HepG2 (cell line): ENCODE data around the gene SLC17A5. TPM values are rescaled to one million over a fixed set of nuclear protein-coding genes. Genes with fewer than 3 reads are reported as not detected.

Experiments used
- BATF2 ChIP-seq: sonication (generic); formaldehyde crosslinking; IDR thresholded peaks from 2 replicates; pipeline ENCODE4 v1.8.0; 2022; ENCODE audit warnings: mild to moderate bottlenecking, missing genetic modification reagents, moderate library complexity
- DR1 ChIP-seq: sonication (generic); formaldehyde crosslinking; IDR thresholded peaks from 2 replicates; pipeline ENCODE4 v1.8.0; 2021; ENCODE audit warnings: mild to moderate bottlenecking, missing genetic modification reagents, inconsistent platforms
- EHMT2 ChIP-seq: fragments of 200-600 bp; sonication (generic); IDR thresholded peaks from 2 replicates; pipeline ENCODE4 v1.7.0; 2017; ENCODE audit warnings: antibody characterized with exemption, low read depth, low read length, borderline replicate concordance
- ETV5 ChIP-seq: IDR thresholded peaks from 2 replicates; pipeline ENCODE4 v1.6.1; 2018; ENCODE audit warnings: missing biosample characterization, missing genetic modification reagents, inconsistent platforms, borderline replicate concordance
- KAT7 ChIP-seq: IDR thresholded peaks from 2 replicates; pipeline ENCODE4 v1.6.1; 2018; ENCODE audit warnings: borderline replicate concordance, missing compliant biosample characterization
- MTA3 ChIP-seq: sonication (generic); formaldehyde crosslinking; IDR thresholded peaks from 2 replicates; pipeline ENCODE4 v1.4.0; 2020; ENCODE audit warnings: missing genetic modification reagents
- MYNN ChIP-seq: sonication (generic); formaldehyde crosslinking; IDR thresholded peaks from 2 replicates; pipeline ENCODE4 v1.4.0; 2020; ENCODE audit warnings: mild to moderate bottlenecking, low read depth, missing genetic modification reagents
- NFE2 ChIP-seq: sonication (generic); formaldehyde crosslinking; IDR thresholded peaks from 2 replicates; pipeline ENCODE4 v1.4.0; 2020; ENCODE audit warnings: missing genetic modification reagents
- PHF20 ChIP-seq: sonication (generic); formaldehyde crosslinking; IDR thresholded peaks from 2 replicates; pipeline ENCODE4 v1.5.0; 2020; ENCODE audit warnings: mild to moderate bottlenecking, missing genetic modification reagents
- RFXAP ChIP-seq: sonication (generic); formaldehyde crosslinking; IDR thresholded peaks from 2 replicates; pipeline ENCODE4 v1.4.0; 2020; ENCODE audit warnings: missing genetic modification reagents, borderline replicate concordance
- SCMH1 ChIP-seq: sonication (generic); formaldehyde crosslinking; IDR thresholded peaks from 2 replicates; pipeline ENCODE4 v1.9.0; 2021; ENCODE audit warnings: missing genetic modification reagents, mild to moderate bottlenecking, borderline replicate concordance
- SMYD3 ChIP-seq: sonication (generic); formaldehyde crosslinking; IDR thresholded peaks from 2 replicates; pipeline ENCODE4 v1.8.1; 2023; ENCODE audit warnings: mild to moderate bottlenecking, missing genetic modification reagents
- TCF7L2 ChIP-seq: IDR thresholded peaks from 2 replicates; pipeline ENCODE4 v1.6.1; 2011; ENCODE audit warnings: mild to moderate bottlenecking, low read depth, low read length, moderate library complexity
- TGIF2 ChIP-seq: IDR thresholded peaks from 2 replicates; pipeline ENCODE4 v1.6.1; 2016; ENCODE audit warnings: control low read depth, missing compliant biosample characterization
- ZMYM3 ChIP-seq: sonication (generic); formaldehyde crosslinking; IDR thresholded peaks from 2 replicates; pipeline ENCODE4 v1.5.1; 2020; ENCODE audit warnings: mild to moderate bottlenecking, missing genetic modification reagents
- ZMYM4 ChIP-seq: sonication (generic); formaldehyde crosslinking; IDR thresholded peaks from 2 replicates; pipeline ENCODE4 v1.8.1; 2023; ENCODE audit warnings: mild to moderate bottlenecking, missing genetic modification reagents
- ZNF253 ChIP-seq: sonication (generic); formaldehyde crosslinking; IDR thresholded peaks from 2 replicates; pipeline ENCODE4 v1.8.0; 2022; ENCODE audit warnings: mild to moderate bottlenecking, missing genetic modification reagents, borderline replicate concordance
- ZNF709 ChIP-seq: sonication (generic); formaldehyde crosslinking; IDR thresholded peaks from 2 replicates; pipeline ENCODE4 v1.5.0; 2020; ENCODE audit warnings: mild to moderate bottlenecking, missing genetic modification reagents
- ZNF766 ChIP-seq: sonication (generic); formaldehyde crosslinking; IDR thresholded peaks from 2 replicates; pipeline ENCODE4 v1.5.0; 2020; ENCODE audit warnings: missing genetic modification reagents, borderline replicate concordance
- polyA plus RNA-seq, 8 experiments: library from polyadenylated mRNA; depleted of rRNA in 3 of 8; stranded (reverse) in 7 of 8; unstranded in 1 of 8; fragments of >200 nt; fragmentation: Illumina TruSeq in 4 of 8; extraction: Trizol in 4 of 8; gene quantifications; 2 replicates each; pipeline versions ENCODE4 v1.2.1 to v1.2.3, GENCODE V29; 2011 to 2016; ENCODE audit warnings: low read depth in 4 of 8, missing spikeins in 1 of 8, mixed read lengths in 1 of 8; ENCODE audit not compliant: insufficient read depth in 1 of 8
- total RNA-seq, 5 experiments: library from RNA; depleted of rRNA; stranded (reverse); fragments of >200 nt; fragmentation: Illumina TruSeq; extraction: Trizol; gene quantifications; 2 replicates each; pipeline ENCODE4 v1.2.3, GENCODE V29; 2016; ENCODE audit warnings: low read depth in 1 of 5
- TF ChIP-seq, protein P1 (sequence below): IDR thresholded peaks from 2 replicates; pipeline ENCODE4 v1.6.1; 2016
- TF ChIP-seq, protein P2 (sequence below): sonication (generic); formaldehyde crosslinking; IDR thresholded peaks from 2 replicates; pipeline ENCODE4 v1.8.1; 2023; ENCODE audit warnings: missing genetic modification reagents, inconsistent platforms, borderline replicate concordance
- TF ChIP-seq, protein P3 (sequence below): sonication (generic); formaldehyde crosslinking; IDR thresholded peaks from 2 replicates; pipeline ENCODE4 v1.4.0; 2020; ENCODE audit warnings: missing genetic modification reagents, borderline replicate concordance
- TF ChIP-seq, protein P4 (sequence below), 2 experiments: sonication (generic) in 1 of 2; formaldehyde crosslinking in 1 of 2; IDR thresholded peaks; 2 replicates each; pipeline versions ENCODE4 v1.4.0 to v1.6.1; 2018 to 2020; ENCODE audit warnings: missing genetic modification reagents in 2 of 2, borderline replicate concordance in 1 of 2, low read depth in 1 of 2, mild to moderate bottlenecking in 1 of 2, missing biosample characterization in 1 of 2

SLC17A5 gene
- total and polyA plus RNA-seq, 2 of the 13 experiments (the other 11 are each of a cell fraction or from before 2014, with no cell fraction given), result 18.3 to 20.5 TPM

DNA sequence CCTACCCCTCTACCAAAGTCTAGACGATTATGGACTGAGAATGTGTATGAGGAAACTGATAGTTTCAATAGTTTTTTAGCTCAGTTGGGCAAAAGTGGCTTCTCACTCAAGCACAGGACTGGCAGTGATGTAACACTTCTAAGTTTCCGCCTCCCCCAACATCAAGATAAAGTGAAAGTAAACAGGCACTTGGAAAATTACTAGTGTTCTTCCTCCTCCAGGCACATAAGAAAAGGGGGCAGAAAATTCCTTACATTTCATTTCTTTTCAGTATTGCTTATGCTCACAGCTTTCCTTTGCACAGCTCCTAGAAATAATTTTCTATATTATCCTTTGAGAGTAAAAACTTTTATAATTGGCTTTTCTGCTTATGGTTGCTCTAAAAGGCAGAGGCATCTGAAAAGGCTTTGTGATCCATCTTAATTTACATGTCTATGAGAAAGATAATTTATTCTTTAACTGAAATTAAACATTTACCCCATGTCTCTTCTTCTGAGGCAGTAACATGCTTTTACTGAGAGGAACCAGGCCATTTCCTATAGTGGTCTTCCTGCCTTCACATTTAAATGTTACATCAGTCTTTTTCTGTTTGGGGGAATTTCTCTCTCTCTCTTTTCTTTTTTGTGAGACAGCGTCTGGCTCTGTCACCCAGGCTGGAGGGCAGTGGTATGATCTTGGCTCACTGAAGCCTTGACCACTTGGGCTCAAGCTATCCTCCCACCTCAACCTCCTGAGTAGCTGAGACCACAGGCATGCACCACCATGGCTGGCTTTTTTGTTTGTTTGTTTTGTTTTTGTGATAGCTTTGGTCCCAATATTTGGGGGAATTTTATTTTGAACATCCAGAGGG lies 68.0 kb downstream of the SLC17A5 start (continued):
- TF ChIP-seq EHMT2 (no peak), MYNN (CRISPR knock-in tag) (no peak), ZNF766 (CRISPR knock-in tag) (no peak), ZNF253 (CRISPR knock-in tag) (no peak), SMYD3 (CRISPR knock-in tag) (no peak), PHF20 (CRISPR knock-in tag) (no peak), TCF7L2 (peak; percentile 55; the same call in 1 of the 2 replicates), ZNF709 (CRISPR knock-in tag) (no peak), TGIF2 (no peak), KAT7 (CRISPR knock-in tag) (no peak), BATF2 (CRISPR knock-in tag) (no peak), SCMH1 (no peak), MTA3 (CRISPR knock-in tag) (no peak), ETV5 (CRISPR knock-in tag) (peak; percentile 45; the same call in 1 of the 2 replicates), DR1 (CRISPR knock-in tag) (no peak), RFXAP (peak; percentile 33; the same call in 1 of the 2 replicates), NFE2 (CRISPR knock-in tag) (no peak), ZMYM3 (no peak), ZMYM4 (CRISPR knock-in tag) (0 out of 2 replicates have a peak, but pooled peaks have one; percentile 34)
- TF ChIP-seq, protein P1, sequence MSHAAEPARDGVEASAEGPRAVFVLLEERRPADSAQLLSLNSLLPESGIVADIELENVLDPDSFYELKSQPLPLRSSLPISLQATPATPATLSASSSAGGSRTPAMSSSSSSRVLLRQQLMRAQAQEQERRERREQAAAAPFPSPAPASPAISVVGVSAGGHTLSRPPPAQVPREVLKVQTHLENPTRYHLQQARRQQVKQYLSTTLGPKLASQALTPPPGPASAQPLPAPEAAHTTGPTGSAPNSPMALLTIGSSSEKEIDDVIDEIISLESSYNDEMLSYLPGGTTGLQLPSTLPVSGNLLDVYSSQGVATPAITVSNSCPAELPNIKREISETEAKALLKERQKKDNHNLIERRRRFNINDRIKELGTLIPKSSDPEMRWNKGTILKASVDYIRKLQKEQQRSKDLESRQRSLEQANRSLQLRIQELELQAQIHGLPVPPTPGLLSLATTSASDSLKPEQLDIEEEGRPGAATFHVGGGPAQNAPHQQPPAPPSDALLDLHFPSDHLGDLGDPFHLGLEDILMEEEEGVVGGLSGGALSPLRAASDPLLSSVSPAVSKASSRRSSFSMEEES (CRISPR knock-in tag), result peak; percentile 39; the same call in 1 of the 2 replicates
- TF ChIP-seq, protein P2, sequence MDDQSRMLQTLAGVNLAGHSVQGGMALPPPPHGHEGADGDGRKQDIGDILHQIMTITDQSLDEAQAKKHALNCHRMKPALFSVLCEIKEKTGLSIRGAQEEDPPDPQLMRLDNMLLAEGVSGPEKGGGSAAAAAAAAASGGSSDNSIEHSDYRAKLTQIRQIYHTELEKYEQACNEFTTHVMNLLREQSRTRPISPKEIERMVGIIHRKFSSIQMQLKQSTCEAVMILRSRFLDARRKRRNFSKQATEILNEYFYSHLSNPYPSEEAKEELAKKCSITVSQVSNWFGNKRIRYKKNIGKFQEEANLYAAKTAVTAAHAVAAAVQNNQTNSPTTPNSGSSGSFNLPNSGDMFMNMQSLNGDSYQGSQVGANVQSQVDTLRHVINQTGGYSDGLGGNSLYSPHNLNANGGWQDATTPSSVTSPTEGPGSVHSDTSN (CRISPR knock-in tag), result no peak
- TF ChIP-seq, protein P3, sequence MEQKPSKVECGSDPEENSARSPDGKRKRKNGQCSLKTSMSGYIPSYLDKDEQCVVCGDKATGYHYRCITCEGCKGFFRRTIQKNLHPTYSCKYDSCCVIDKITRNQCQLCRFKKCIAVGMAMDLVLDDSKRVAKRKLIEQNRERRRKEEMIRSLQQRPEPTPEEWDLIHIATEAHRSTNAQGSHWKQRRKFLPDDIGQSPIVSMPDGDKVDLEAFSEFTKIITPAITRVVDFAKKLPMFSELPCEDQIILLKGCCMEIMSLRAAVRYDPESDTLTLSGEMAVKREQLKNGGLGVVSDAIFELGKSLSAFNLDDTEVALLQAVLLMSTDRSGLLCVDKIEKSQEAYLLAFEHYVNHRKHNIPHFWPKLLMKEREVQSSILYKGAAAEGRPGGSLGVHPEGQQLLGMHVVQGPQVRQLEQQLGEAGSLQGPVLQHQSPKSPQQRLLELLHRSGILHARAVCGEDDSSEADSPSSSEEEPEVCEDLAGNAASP (CRISPR knock-in tag), result peak; percentile 29; the same call in 1 of the 2 replicates
- TF ChIP-seq, protein P4, sequence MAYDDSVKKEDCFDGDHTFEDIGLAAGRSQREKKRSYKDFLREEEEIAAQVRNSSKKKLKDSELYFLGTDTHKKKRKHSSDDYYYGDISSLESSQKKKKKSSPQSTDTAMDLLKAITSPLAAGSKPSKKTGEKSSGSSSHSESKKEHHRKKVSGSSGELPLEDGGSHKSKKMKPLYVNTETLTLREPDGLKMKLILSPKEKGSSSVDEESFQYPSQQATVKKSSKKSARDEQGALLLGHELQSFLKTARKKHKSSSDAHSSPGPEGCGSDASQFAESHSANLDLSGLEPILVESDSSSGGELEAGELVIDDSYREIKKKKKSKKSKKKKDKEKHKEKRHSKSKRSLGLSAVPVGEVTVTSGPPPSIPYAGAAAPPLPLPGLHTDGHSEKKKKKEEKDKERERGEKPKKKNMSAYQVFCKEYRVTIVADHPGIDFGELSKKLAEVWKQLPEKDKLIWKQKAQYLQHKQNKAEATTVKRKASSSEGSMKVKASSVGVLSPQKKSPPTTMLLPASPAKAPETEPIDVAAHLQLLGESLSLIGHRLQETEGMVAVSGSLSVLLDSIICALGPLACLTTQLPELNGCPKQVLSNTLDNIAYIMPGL (CRISPR knock-in tag; IDR thresholded peaks at IDR 0.05; ENCODE audit: borderline replicate concordance in 1 of 2, low read depth in 1 of 2), result peak in 1 of 2 experiments; percentile 21; a peak in 1 of 4 replicates
